ENCODE results near the gene DDIT3. TPM values are rescaled to one million over a fixed set of nuclear protein-coding genes. Genes with fewer than 3 reads are reported as not detected.

DDIT3 gene
- total and polyA plus RNA-seq, 2 of the 13 experiments (the other 11 are each of a cell fraction or from before 2014, with no cell fraction given): 27.5 to 48.7 TPM

GRCh38 chr12:57546438-57547287 lies 26.3 kb upstream of the DDIT3 start, which contains the start of gene DCTN2 (continued):
- no peak for TF ChIP-seq AFF4 (CRISPR knock-in tag; IDR thresholded peaks at IDR 0.05)
- TF ChIP-seq ZSCAN31 (CRISPR knock-in tag; IDR thresholded peaks at IDR 0.05; ENCODE audit: low read depth): peak; percentile 48; the same call in 1 of the 2 replicates
- TF ChIP-seq POLR2AphosphoS2 (IDR thresholded peaks at IDR 0.05; ENCODE audit: low read depth, low read length): no peak
- TF ChIP-seq NFYC (CRISPR knock-in tag; IDR thresholded peaks at IDR 0.05): peak; percentile 64; the same call in 1 of the 2 replicates
- peak; percentile 49; the same call in 1 of the 2 replicates for TF ChIP-seq SMAD3 (CRISPR knock-in tag; IDR thresholded peaks at IDR 0.05)
- TF ChIP-seq KAT2B (IDR thresholded peaks at IDR 0.05; ENCODE audit: borderline replicate concordance, low read depth, low read length): no peak
- TF ChIP-seq ZNF577 (CRISPR knock-in tag; IDR thresholded peaks at IDR 0.05; ENCODE audit: borderline replicate concordance, low read depth): no peak
- no peak for TF ChIP-seq NPAS2 (CRISPR knock-in tag; IDR thresholded peaks at IDR 0.05; ENCODE audit: borderline replicate concordance)
- TF ChIP-seq ZBTB2 (CRISPR knock-in tag; IDR thresholded peaks at IDR 0.05; ENCODE audit: low read depth): no peak
- TF ChIP-seq ZNF3 (CRISPR knock-in tag; IDR thresholded peaks at IDR 0.05): no peak
- no peak for TF ChIP-seq CAMTA2 (CRISPR knock-in tag; IDR thresholded peaks at IDR 0.05; ENCODE audit: borderline replicate concordance)
- peak; percentile 17; the same call in 1 of the 2 replicates for TF ChIP-seq ZBTB7B (CRISPR knock-in tag; IDR thresholded peaks at IDR 0.05)
- no peak for TF ChIP-seq ZSCAN20 (CRISPR knock-in tag; IDR thresholded peaks at IDR 0.05; ENCODE audit: borderline replicate concordance)
- peak; percentile 31; the same call in 1 of the 2 replicates for TF ChIP-seq ZBED4 (CRISPR knock-in tag; IDR thresholded peaks at IDR 0.05; ENCODE audit: borderline replicate concordance)
- TF ChIP-seq MEF2D (CRISPR knock-in tag; IDR thresholded peaks at IDR 0.05): no peak; the same call in 1 of the 2 replicates
- TF ChIP-seq ZFP82 (CRISPR knock-in tag; IDR thresholded peaks at IDR 0.05; ENCODE audit: borderline replicate concordance): peak; percentile 47; the same call in 1 of the 2 replicates
- 0 out of 2 replicates have a peak, but pooled peaks have one; percentile 45 for TF ChIP-seq ZNF619 (CRISPR knock-in tag; IDR thresholded peaks at IDR 0.05)

Data from HepG2 (cell line).